ENCODE measurements around the gene SLC5A10.
"Not testable (repeated sequence)": the region's sequence is repeated elsewhere in the genome, so short reads cannot be mapped to it uniquely, and the experiment has no call there.

SLC5A10 gene

DNA sequence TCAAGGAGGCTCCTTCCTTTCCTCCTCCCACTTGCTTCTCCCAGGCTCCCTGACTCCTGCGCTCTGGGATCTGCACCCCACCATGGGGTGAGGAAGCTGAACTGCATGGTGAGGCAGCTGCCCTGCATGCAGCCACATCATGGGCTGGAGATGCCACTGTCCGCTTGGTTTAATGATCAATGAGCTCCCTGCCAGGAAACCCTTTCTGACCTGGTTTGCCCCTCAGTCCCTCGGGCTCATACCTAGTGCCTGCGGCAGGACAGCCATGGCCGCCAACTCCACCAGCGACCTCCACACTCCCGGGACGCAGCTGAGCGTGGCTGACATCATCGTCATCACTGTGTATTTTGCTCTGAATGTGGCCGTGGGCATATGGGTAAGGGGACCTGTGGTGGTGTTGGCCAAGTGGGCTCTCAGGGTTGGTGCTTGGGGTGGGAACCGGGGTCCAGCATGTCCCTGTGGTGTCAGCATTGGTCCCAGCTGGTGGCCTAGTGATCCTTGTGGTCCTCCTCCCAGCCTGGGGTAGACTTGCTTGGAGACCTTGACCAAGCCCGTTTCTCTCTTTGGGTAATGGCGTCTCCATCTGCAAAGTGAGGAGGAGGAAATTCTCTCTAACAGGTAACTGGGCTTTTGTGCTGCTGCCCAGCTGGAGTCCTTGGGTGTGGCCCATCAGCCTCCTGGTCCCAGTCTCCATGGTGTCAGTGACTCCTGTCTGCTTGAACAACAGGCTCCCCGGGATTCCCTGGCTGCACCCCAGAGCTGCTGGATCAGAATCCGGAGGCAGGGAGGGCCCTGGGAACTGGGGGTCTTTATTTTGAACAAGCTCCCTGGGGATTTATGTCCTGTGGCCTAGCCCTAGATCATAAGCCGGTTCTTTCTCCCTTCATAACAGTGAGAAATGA lies at the start of gene SLC5A10:
SLC5A10 (plus strand) TSS at position 225 of the 902 bp plus-strand sequence; CDS start at position 266, 41 bp downstream.
- peak; percentile 78 for DNase-seq (ENCODE audit: low spot score)

- no peak for DNase-seq (ENCODE audit: low spot score)
Observed at GRCh38 chr17:18904482-18904881, 47.5 kb upstream of the SLC5A10 start.

GRCh38 chr17:18905226-18905625 lies 46.7 kb upstream of the SLC5A10 start:
- DNase-seq (ENCODE audit: low spot score), result no peak

DNA sequence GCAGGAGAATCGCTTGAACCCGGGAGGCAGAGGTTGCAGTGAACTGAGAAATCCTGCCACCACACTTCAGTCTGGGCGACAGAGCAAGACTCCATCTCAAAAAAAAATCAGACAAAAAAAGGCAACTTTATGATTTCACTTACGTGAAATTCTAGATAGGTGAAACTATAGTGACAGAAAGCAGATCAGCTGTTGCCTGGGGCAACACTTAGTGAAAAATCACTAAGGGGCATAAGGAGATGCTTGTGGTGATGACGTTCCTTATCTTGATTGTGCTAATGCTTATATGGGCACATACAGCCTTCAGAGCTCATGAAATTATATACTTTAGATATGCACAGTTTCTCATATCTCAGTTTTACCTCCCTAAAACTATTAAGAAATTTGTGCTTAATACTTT lies 41.6 kb upstream of the SLC5A10 start:
- no peak for DNase-seq (ENCODE audit: low spot score)

DNA sequence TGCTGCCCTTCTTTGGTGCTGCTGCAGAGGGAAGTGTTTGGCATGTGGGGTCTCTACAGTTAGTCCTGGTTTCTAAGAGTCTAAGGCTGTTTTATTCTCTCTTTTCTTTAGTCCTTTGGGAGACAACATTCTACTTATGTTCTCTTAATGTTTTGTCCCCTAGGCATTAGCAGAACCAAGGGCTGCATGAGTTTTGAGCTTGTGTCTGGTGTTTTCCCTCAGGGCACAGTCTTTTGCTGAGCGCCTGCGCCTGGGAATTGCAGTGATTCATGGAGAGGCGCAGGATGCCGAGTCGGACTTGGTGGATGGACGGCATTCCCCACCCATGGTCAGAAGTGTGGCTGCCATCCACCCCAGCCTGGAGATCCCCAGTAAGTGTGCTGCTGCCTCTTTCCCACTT lies 41.1 kb upstream of the SLC5A10 start:
- no peak for DNase-seq (ENCODE audit: low spot score)

- DNase-seq (ENCODE audit: low spot score), result no peak
Observed at GRCh38 chr17:18916816-18917500, 35.0 kb upstream of the SLC5A10 start.

- no peak for DNase-seq (ENCODE audit: low spot score)
Observed at GRCh38 chr17:18917506-18918032, 34.4 kb upstream of the SLC5A10 start.

DNA sequence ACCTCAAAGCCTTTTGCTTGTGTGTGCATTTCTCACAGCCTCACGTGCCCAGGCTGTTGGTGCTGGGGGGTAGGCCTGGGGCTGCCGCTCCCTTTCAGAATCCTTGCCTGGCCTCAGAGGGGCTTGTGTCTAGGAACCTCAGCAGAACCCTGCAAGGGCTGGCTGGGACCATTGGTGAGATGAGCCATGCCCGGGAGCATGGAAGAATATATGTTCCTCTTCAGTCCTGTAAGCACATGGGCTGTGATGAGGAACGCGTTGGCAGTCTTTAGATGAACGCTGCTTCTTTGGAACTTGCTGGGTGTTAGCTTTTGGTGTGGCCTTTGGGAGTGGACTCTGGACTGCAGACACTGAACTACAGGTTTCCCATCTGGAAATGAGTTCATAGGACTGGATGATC lies 32.0 kb upstream of the SLC5A10 start:
- DNase-seq (ENCODE audit: low spot score), result no peak

- DNase-seq (ENCODE audit: low spot score), result no peak
Observed at GRCh38 chr17:18920911-18921441, 31.0 kb upstream of the SLC5A10 start.

DNA sequence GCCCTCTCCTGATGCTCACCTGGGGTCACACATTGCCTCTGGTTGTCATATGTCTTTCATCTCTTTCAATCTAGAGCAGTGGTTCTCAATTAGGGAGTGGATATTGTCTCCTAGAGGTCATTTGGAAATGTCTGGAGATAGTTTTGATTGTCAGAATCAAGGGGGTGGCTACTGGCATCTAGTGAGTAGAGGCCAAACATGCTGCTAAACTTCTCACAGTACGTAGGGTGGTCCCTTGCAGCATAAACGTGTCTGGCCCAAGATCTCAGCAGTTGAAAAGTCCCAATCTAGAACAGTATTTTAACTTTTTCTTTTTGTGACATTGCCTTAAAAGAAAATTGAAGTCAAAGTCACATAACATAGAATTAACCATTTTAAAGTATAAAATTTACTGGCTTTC lies 30.5 kb upstream of the SLC5A10 start:
- DNase-seq (ENCODE audit: low spot score), result no peak

DNA sequence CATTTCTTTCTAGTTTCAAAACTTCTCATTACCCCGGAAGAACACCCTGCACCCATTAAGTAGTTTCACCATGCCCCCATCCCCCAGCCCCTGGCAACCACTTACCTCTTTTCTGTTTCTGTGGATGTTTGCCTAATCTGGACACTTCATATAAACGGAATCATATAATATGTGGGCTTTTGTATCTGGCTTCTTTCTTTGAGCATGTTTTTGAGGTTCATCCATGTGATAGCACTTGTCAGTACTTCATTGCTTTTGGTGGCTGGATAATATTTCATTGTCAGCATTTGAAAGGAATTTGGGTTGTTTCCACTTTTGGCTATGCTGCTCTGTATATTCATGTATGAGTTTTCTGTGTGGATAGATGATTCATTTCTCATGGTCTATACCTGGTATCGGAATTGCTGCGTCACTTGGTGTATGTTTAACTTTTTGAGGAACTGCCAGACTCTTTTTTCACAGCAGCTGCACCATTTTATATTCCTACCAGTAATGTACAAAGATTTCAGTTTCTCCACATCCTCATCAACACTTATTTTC lies 30.0 kb upstream of the SLC5A10 start:
- DNase-seq (ENCODE audit: low spot score), result no peak

DNA sequence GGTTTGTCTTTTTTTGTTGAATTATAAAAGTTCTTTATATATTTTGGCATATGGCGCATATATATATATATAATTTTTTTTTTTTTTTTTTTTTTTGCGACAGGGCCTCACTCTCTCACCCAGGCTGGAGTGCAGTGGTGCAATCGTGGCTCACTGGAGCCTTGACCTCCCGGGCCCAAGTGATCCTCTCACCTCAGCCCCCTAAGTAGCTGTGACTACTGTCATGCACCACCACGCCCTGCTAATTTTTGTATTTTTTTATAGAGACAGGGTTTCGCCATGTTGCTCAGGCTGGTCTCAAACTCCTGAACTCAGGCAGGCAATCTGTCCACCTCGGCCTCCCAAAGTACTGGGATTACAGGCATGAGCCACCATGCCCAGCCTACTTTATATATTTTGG lies 29.4 kb upstream of the SLC5A10 start:
- not testable (repeated sequence) for DNase-seq (ENCODE audit: low spot score)

DNA sequence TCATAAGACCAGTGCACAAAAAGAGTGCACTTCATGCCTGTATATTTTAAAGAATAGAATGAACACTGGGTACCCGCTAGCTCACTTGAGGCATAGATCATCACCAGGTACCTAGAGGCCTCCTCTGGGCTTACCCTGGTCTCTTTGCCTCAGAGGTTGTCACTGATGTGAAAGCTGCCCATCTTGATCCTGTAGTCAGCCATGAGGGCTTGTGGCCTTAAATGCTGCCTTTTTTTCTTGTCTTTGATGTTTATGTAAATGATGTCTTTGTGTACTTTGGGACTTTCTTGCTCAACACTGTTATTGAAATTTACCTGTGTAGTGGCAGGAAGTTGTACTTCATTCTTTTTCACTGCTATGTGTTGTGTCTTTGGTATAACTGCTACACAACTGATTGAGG lies 26.8 kb upstream of the SLC5A10 start:
- DNase-seq (ENCODE audit: low spot score), result no peak

GRCh38 chr17:18928628-18929125 lies 23.3 kb upstream of the SLC5A10 start:
- DNase-seq (ENCODE audit: low spot score), result no peak

DNA sequence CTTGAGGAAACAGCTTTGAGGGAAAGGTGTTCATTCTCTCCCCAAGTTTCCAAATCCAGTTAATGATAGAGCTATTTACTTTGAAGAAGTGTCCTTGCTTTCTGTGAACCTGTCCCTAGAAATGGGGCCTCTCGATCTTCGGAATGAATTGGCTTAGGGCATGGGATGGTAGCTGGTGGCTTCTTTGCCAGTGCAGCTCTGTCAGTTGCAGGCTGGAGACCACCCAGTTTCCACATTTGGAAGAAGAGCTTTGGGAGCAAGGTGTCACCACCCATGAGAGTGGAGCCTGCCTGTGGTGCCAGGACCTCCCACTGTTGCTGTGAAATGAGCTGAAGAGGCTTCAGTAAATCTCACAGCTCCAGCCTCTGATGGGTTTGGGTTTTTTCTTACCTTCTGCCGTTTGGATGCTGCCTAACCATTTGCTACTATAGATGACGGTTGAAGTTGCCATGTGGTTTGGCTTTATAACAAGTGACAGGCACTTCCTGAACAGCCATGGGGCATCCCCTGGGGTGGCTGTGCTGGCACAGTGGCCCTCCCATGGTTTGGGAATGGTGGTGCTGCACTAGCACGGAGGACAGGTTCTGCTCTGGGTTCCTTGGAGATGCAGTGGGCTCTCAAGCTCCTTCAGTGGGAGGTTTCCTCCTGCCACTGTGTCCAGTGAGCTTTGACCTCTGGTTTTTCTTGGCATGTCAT lies 19.5 kb upstream of the SLC5A10 start:
- DNase-seq (ENCODE audit: low spot score), result no peak

- DNase-seq (ENCODE audit: low spot score), result no peak
Observed at GRCh38 chr17:18933102-18934058, 18.6 kb upstream of the SLC5A10 start.

DNA sequence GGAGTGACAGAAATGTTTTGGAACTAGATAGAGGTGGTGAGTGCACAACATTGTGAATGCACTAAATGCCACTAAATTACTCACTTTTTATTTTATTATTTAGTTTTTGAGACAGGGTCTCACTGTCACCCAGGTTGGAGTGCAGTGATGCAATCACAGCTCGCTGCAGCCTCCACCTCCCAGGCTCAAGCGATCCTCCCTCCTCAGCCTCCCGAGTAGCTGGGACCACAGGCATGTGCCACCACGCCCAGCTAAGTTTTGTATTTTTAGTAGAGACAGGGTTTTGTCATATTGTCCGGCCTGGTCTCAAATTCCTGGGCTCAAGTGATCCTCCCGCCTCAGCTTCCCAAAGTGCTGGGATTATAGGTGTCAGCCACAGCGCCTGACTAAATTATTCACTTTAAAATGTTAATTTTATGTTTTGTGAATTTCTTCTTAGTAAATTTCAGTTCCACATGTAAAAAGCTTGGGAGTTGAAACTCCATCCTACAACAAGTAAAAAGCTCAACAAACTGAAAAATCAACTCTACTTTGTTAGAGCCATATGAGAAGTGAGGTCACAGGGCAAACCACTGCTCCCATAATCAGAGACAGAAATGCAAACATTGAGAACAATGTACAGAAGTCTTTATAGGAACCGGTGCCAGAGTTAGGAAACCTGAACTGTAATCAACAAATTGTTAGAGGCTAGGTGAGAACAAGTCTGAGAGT lies 13.8 kb upstream of the SLC5A10 start:
- DNase-seq (ENCODE audit: low spot score), result no peak

DNA sequence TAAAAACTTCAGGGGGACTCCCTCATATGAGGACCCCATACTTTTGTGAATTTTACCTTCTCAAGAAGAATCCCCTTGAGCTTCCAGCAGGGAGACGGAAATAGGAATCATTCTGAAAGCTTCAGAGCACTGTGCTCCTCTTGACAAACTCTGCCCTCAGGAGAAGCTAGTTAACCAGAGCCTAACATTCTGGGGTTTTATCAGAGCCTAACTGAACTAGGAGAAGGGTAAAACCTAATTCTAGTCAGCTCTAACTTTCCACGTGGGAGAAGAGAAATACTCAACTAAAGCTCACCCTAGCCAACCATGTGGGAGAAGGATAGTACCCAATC lies 13.3 kb upstream of the SLC5A10 start:
- no peak for DNase-seq (ENCODE audit: low spot score)

- no peak for DNase-seq (ENCODE audit: low spot score)
Observed at GRCh38 chr17:18944646-18945045, 7.3 kb upstream of the SLC5A10 start.

DNA sequence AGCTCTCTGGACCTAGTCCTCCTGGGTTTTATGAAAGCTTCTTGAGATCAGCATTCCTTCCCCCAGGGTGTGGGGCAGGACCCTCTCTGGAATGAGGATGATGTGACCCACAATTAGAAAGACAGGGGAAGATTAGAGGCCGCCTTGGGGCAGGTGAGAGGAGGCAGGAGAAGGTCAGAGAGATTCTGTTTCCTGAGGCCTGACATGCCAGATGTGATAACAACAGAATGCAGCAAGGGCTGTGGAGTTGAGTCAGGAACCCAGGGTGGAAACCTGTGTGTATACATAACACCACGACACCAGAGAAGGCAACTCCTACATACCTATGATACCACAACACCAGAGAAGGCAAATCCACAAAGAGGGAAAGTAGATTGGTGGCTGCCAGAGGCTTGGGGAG lies 5.4 kb upstream of the SLC5A10 start:
- DNase-seq (ENCODE audit: low spot score), result no peak

All from iPS-NIHi11 (cell line).